ENCODE data around the gene IHH. TPM values are rescaled to one million over a fixed set of nuclear protein-coding genes. Genes with fewer than 3 reads are reported as not detected.

Gene IHH
- total and polyA plus RNA-seq, 8 donors, result 0.58 to 59.1 (median 11.2) TPM

- H3K9me3 ChIP-seq, result no peaks in the 10 kb centered on the region
These were observed 4.4 kb downstream of the IHH start for GRCh38 chr2:219056176-219056895.

GRCh38 chr2:219054956-219055903 lies 5.5 kb downstream of the IHH start:
- DNase-seq, result peak in 1 of 2 donors; percentile 22
- Histone ChIP-seq H3K9me3 (no peaks in the 10 kb centered on the region), H3K4me3 (no peak overlapping the region), H3K4me1 (peaks cover 30 to 47% (median 39%) of the 10 kb centered on the region in 4 donors), H3K36me3 (peaks cover 0 to 23% (median 12%) of the 10 kb centered on the region in 4 donors), H3K27me3 (peaks cover 10 to 88% (median 43%) of the 10 kb centered on the region in 3 donors), H3K27ac (no peak overlapping the region)
- TF ChIP-seq EP300 (IDR thresholded peaks at IDR 0.05) (no peak), CTCF (IDR thresholded peaks at IDR 0.05) (no peak), POLR2AphosphoS5 (IDR thresholded peaks at IDR 0.05) (peak in 1 of 3 donors; percentile 5), POLR2A (IDR thresholded peaks at IDR 0.05) (no peak)
- intact Hi-C loops (cut with DNase I; ENCODE audit: low total_unique reads), result loop anchor here (5.0 kb wide), 1 partner anchor 102 kb away; no protein-coding TSS in a partner anchor
- 74 to 84% (median 81%) methylated on average over 28 to 43 of the region's 43 CpGs for WGBS, 5 donors

More at GRCh38 chr2:219056176-219056895, 4.4 kb downstream of the IHH start:
- WGBS, 5 donors, result 47 to 59% (median 55%) methylated on average over 9 of the region's 9 CpGs
- peaks cover 0 to 23% (median 12%) of the 10 kb centered on the region in 4 donors for H3K36me3 ChIP-seq
- intact Hi-C loops (cut with DNase I; ENCODE audit: low total_unique reads), result loop anchor here (5.0 kb wide), 1 partner anchor 101 kb away; no protein-coding TSS in a partner anchor
- TF ChIP-seq EP300 (IDR thresholded peaks at IDR 0.05), result no peak
- TF ChIP-seq CTCF (IDR thresholded peaks at IDR 0.05), result no peak
- no peak for TF ChIP-seq POLR2AphosphoS5 (IDR thresholded peaks at IDR 0.05)
- no peak for TF ChIP-seq POLR2A (IDR thresholded peaks at IDR 0.05)
- peak; percentile 47 to 50 for DNase-seq
- no peak overlapping the region for H3K27ac ChIP-seq
- H3K4me3 ChIP-seq, result peak overlapping the region in 1 of 4 donors; percentile 54
- peaks cover 39 to 53% (median 50%) of the 10 kb centered on the region in 4 donors for H3K4me1 ChIP-seq
- H3K27me3 ChIP-seq, result peaks cover 14 to 88% (median 52%) of the 10 kb centered on the region in 3 donors

GRCh38 chr2:219049282-219049681 lies 11.4 kb downstream of the IHH start:
- H3K27ac ChIP-seq, result peak overlapping the region in 3 of 5 donors; percentile 62 to 71 (median 64)
- no peak overlapping the region for H3K4me3 ChIP-seq
- DNase-seq, result peak; percentile 75 to 87
- peaks cover 0 to 17% (median 3%) of the 10 kb centered on the region in 4 donors for H3K4me1 ChIP-seq
- intact Hi-C loops (cut with DNase I; ENCODE audit: low total_unique reads), result no loop called here
- TF ChIP-seq POLR2AphosphoS5 (IDR thresholded peaks at IDR 0.05) (peak in 1 of 3 donors; percentile 53), POLR2A (IDR thresholded peaks at IDR 0.05) (no peak)
- WGBS, 5 donors, result 22 to 53% (median 32%) methylated on average over 5 to 6 of the region's 6 CpGs
- H3K27me3 ChIP-seq, result peaks cover 0 to 86% (median 9%) of the 10 kb centered on the region in 3 donors
- peaks cover 0 to 2% (median 0%) of the 10 kb centered on the region in 4 donors for H3K36me3 ChIP-seq
- no peaks in the 10 kb centered on the region for H3K9me3 ChIP-seq

- H3K36me3 ChIP-seq, result no peaks in the 10 kb centered on the region
- H3K4me3 ChIP-seq, result no peak overlapping the region
- DNase-seq, result peak in 1 of 2 donors; percentile 87
- H3K27ac ChIP-seq, result no peak overlapping the region
- H3K27me3 ChIP-seq, result peaks cover 0 to 97% (median 12%) of the 10 kb centered on the region in 3 donors
- no peaks in the 10 kb centered on the region for H3K9me3 ChIP-seq
- intact Hi-C loops (cut with DNase I; ENCODE audit: low total_unique reads), result no loop called here
- H3K4me1 ChIP-seq, result peaks cover 0 to 22% (median 12%) of the 10 kb centered on the region in 4 donors
- WGBS, 5 donors, result 4 to 8% (median 7%) methylated on average over 6 of the region's 6 CpGs
- TF ChIP-seq EP300 (IDR thresholded peaks at IDR 0.05) (no peak), POLR2AphosphoS5 (IDR thresholded peaks at IDR 0.05) (no peak), POLR2A (IDR thresholded peaks at IDR 0.05) (no peak), CTCF (IDR thresholded peaks at IDR 0.05) (no peak)
These were observed 14.7 kb downstream of the IHH start for GRCh38 chr2:219045937-219046550.

Measured in stomach (tissue), 9 donors.